ENCODE measurements around the gene RHOV.

DNA sequence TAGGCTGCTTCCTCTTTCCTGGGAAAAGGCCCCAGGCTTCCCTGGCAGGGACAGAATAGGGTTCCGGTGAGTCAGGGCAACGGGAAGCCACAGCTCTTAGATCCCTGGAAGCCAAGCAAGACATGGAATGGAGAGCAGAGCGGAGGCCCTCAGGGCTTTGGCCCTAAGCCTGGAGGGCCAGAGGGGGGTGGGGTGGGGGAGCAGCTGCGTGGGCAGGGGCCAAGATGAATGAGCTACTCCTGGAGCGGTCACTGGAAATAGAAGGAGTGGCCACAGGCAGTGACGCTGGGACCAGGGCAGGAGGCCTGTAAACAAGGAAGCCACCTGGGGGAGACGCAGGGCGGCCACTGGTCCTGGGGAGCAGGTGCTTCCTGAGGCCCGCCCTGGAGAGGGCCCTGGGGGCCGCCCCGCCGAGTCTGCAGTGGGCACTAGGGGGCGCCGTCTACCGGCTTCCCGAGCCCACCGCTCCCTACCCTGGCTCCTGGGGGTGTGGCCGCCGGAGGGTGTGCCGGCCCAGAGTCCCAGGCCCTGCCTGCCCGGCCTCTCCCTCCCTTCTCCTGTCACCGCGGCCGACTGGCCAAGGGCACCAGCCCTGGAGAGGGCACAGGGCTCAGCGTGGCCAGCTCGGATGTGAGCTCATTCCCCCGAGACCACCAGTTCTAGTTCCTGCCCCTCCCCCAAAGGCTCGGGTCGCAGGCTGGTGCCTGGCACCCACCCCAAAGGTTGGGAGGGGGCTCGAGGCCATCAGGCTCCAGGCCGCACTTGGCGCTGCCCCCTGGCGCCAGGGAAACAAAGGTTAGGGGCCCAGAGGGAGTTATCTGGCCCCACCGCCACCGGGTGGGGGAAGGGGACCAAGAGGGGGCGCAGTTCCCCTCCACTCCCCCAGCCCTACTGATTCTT lies 32.3 kb upstream of the RHOV start:
- peak in 1 of 2 donors; percentile 43 for TF ChIP-seq POLR2A (IDR thresholded peaks at IDR 0.05)
- TF ChIP-seq CTCF (IDR thresholded peaks at IDR 0.05): peak; percentile 72 to 88 (median 81)
